Measurements from ENCODE around the gene CAMK1D.

- TF ChIP-seq RNF2 (IDR thresholded peaks at IDR 0.05; ENCODE audit: borderline replicate concordance, low read depth, low read length, missing control alignments, poor library complexity, severe bottlenecking): no peak
- TF ChIP-seq CTCF (IDR thresholded peaks at IDR 0.05; ENCODE audit: control extremely low read depth in 1 of 3, insufficient read depth in 1 of 3, low read depth in 1 of 3, low read length in 3 of 3): no peak
- no peak for TF ChIP-seq POLR2AphosphoS5 (IDR thresholded peaks at IDR 0.05; ENCODE audit: low read depth, low read length)
- TF ChIP-seq MAX (IDR thresholded peaks at IDR 0.05): no peak
- no peak for TF ChIP-seq POLR2A (IDR thresholded peaks at IDR 0.05; ENCODE audit: control extremely low read depth in 1 of 2, low read depth in 2 of 2, low read length in 2 of 2)
- no peak for TF ChIP-seq SP1 (IDR thresholded peaks at IDR 0.05; ENCODE audit: low read depth, low read length)
- no peak for TF ChIP-seq CHD2 (IDR thresholded peaks at IDR 0.05; ENCODE audit: low read length)
- TF ChIP-seq TCF12 (IDR thresholded peaks at IDR 0.05; ENCODE audit: low read depth, low read length): no peak
Measured at GRCh38 chr10:12455766-12456165, 106.4 kb downstream of the CAMK1D start.

Measured in H1 (cell line).